KG1 (cell line): Measurements from ENCODE around the gene LCP2.

ENCODE experiments used
- DNase-seq: peaks from one replicate; lab custom pipeline; 2025; lab: John Stamatoyannopoulos, UW

LCP2 gene

GRCh38 chr5:170296036-170296934 is 1.3 kb downstream of the LCP2 start:
- DNase-seq, result no peak

GRCh38 chr5:170294556-170294955 is 3.0 kb downstream of the LCP2 start:
- no peak for DNase-seq

GRCh38 chr5:170294057-170294456 is 3.5 kb downstream of the LCP2 start:
- DNase-seq, result no peak

GRCh38 chr5:170293273-170293672 is 4.3 kb downstream of the LCP2 start:
- peak; percentile 65 for DNase-seq

- no peak for DNase-seq
These were observed 5.1 kb downstream of the LCP2 start for GRCh38 chr5:170292179-170293104.

GRCh38 chr5:170290498-170290897 is 7.1 kb downstream of the LCP2 start:
- DNase-seq, result no peak

- DNase-seq, result no peak
These were observed 7.8 kb downstream of the LCP2 start for GRCh38 chr5:170289764-170290163.

GRCh38 chr5:170289121-170289520 is 8.5 kb downstream of the LCP2 start:
- no peak for DNase-seq

GRCh38 chr5:170288551-170288950 is 9.0 kb downstream of the LCP2 start:
- DNase-seq, result no peak

- DNase-seq, result no peak
These were observed 9.4 kb downstream of the LCP2 start for GRCh38 chr5:170288151-170288550.

GRCh38 chr5:170287532-170287931 is 10.0 kb downstream of the LCP2 start:
- DNase-seq, result no peak

GRCh38 chr5:170286386-170286925 is 11.1 kb downstream of the LCP2 start:
- DNase-seq, result no peak

GRCh38 chr5:170285181-170285580 is 12.4 kb downstream of the LCP2 start:
- no peak for DNase-seq

- DNase-seq, result no peak
These were observed 13.3 kb downstream of the LCP2 start for GRCh38 chr5:170284231-170284630.

GRCh38 chr5:170283296-170283695 is 14.3 kb downstream of the LCP2 start:
- DNase-seq, result no peak

- no peak for DNase-seq
These were observed 17.5 kb downstream of the LCP2 start for GRCh38 chr5:170280011-170280493.

GRCh38 chr5:170279459-170279817 is 18.1 kb downstream of the LCP2 start:
- no peak for DNase-seq

- DNase-seq, result peak; percentile 100
These were observed 18.7 kb downstream of the LCP2 start for GRCh38 chr5:170278611-170279458.

- no peak for DNase-seq
These were observed 19.7 kb downstream of the LCP2 start for GRCh38 chr5:170277867-170278281.

GRCh38 chr5:170276140-170276539 is 21.4 kb downstream of the LCP2 start:
- DNase-seq, result no peak

GRCh38 chr5:170275376-170275994 is 22.1 kb downstream of the LCP2 start:
- no peak for DNase-seq
